Activated effector memory CD4-positive, alpha-beta T cell treated with anti-CD3 and anti-CD28 coated beads, Interleukin-2, amount 50 U/mL, for 16 hours (primary cell): ENCODE data around the gene TMEM232.

Source experiments
- DNase-seq: peaks from one replicate; pipeline ENCODE4 v3.0.0-alpha.2; 2020

Gene TMEM232

GRCh38 chr5:110377361-110377760, 349.1 kb downstream of the TMEM232 start:
- no peak for DNase-seq

GRCh38 chr5:110376281-110376951, 350.1 kb downstream of the TMEM232 start:
- no peak for DNase-seq

- DNase-seq = no peak
Measured at GRCh38 chr5:110371725-110372041, 354.8 kb downstream of the TMEM232 start.

- no peak for DNase-seq
Measured at GRCh38 chr5:110371011-110371724, 355.3 kb downstream of the TMEM232 start.
